ENCODE results near the gene IFITM2. TPM values are rescaled to one million over a fixed set of nuclear protein-coding genes. Genes with fewer than 3 reads are reported as not detected.

Gene IFITM2
- total RNA-seq, 2 donors from 2014 or later = 96.6 to 149 TPM

- no peaks in the 10 kb centered on the region for H3K36me3 ChIP-seq
- no peak for DNase-seq (ENCODE audit: low spot score)
Observed at GRCh38 chr11:337711-338110, 30.1 kb downstream of the IFITM2 start.

GRCh38 chr11:339963-340362 is 32.3 kb downstream of the IFITM2 start:
- H3K4me3 ChIP-seq = no peak overlapping the region
- no peak for TF ChIP-seq CTCF (IDR thresholded peaks at IDR 0.05)
- TF ChIP-seq POLR2A (IDR thresholded peaks at IDR 0.05) = no peak
- TF ChIP-seq POLR2AphosphoS5 (IDR thresholded peaks at IDR 0.05) = no peak
- no peaks in the 10 kb centered on the region for H3K27me3 ChIP-seq (replicated peaks; ENCODE audit: insufficient read depth)
- H3K4me1 ChIP-seq (replicated peaks) = no peaks in the 10 kb centered on the region
- intact Hi-C loops (cut with DNase I) = no loop called here
- no peaks in the 10 kb centered on the region for H3K36me3 ChIP-seq
- H3K27ac ChIP-seq = no peak overlapping the region
- no peaks in the 10 kb centered on the region for H3K9me3 ChIP-seq
- no peak for DNase-seq (ENCODE audit: low spot score)
- 93% methylated on average over 2 of the region's 2 CpGs for WGBS

More at GRCh38 chr11:337711-338110, 30.1 kb downstream of the IFITM2 start:
- TF ChIP-seq POLR2A (IDR thresholded peaks at IDR 0.05) (no peak), CTCF (IDR thresholded peaks at IDR 0.05) (no peak), POLR2AphosphoS5 (IDR thresholded peaks at IDR 0.05) (no peak)
- no peaks in the 10 kb centered on the region for H3K27me3 ChIP-seq (replicated peaks; ENCODE audit: insufficient read depth)
- WGBS = 98% methylated on average over 6 of the region's 6 CpGs
- no peak overlapping the region for H3K4me3 ChIP-seq
- intact Hi-C loops (cut with DNase I) = no loop called here
- H3K27ac ChIP-seq = no peak overlapping the region
- no peaks in the 10 kb centered on the region for H3K9me3 ChIP-seq
- no peaks in the 10 kb centered on the region for H3K4me1 ChIP-seq (replicated peaks)

- no peak for DNase-seq (ENCODE audit: low spot score)
- Histone ChIP-seq H3K27me3 (replicated peaks; ENCODE audit: insufficient read depth) (no peaks in the 10 kb centered on the region), H3K36me3 (no peaks in the 10 kb centered on the region), H3K9me3 (no peaks in the 10 kb centered on the region), H3K4me3 (no peak overlapping the region), H3K27ac (no peak overlapping the region), H3K4me1 (replicated peaks) (no peaks in the 10 kb centered on the region)
- intact Hi-C loops (cut with DNase I) = no loop called here
- TF ChIP-seq POLR2AphosphoS5 (IDR thresholded peaks at IDR 0.05) (no peak), POLR2A (IDR thresholded peaks at IDR 0.05) (no peak), CTCF (IDR thresholded peaks at IDR 0.05) (no peak)
- 74% methylated on average over 4 of the region's 5 CpGs for WGBS
Observed at GRCh38 chr11:340539-341512, 33.2 kb downstream of the IFITM2 start.

- no peak overlapping the region for H3K27ac ChIP-seq
- no peak overlapping the region for H3K4me3 ChIP-seq
- WGBS = 45% methylated on average over 3 of the region's 3 CpGs
- no peaks in the 10 kb centered on the region for H3K27me3 ChIP-seq (replicated peaks; ENCODE audit: insufficient read depth)
- no peak for DNase-seq (ENCODE audit: low spot score)
- TF ChIP-seq POLR2AphosphoS5 (IDR thresholded peaks at IDR 0.05) = no peak
- TF ChIP-seq CTCF (IDR thresholded peaks at IDR 0.05) = no peak
- TF ChIP-seq POLR2A (IDR thresholded peaks at IDR 0.05) = no peak
- no peaks in the 10 kb centered on the region for H3K9me3 ChIP-seq
- intact Hi-C loops (cut with DNase I) = no loop called here
- H3K36me3 ChIP-seq = no peaks in the 10 kb centered on the region
- H3K4me1 ChIP-seq (replicated peaks) = no peaks in the 10 kb centered on the region
Observed at GRCh38 chr11:342328-342727, 34.7 kb downstream of the IFITM2 start.
